A549 (cell line): ENCODE data around the gene BMAL1. TPM values are rescaled to one million over a fixed set of nuclear protein-coding genes. Genes with fewer than 3 reads are reported as not detected.

Experiments
- ATAC-seq, 2 experiments: fragments of 200-7000 bp in 1 of 2; fragments of >200 bp in 1 of 2; cut with Nextera tagmentation in 1 of 2; cut with Tn5 transposase in 1 of 2; 3 replicates each; pipeline versions ENCODE4 v1.8.0 to v1.9.1; 2018 to 2020; ENCODE audit warnings: mild to moderate bottlenecking in 1 of 2, moderate library complexity in 1 of 2
- CTCF ChIA-PET: fragments of 300-600 bp; sonication (Branson Sonifier 250); formaldehyde crosslinking; extraction: SDS; loops from one replicate; lab custom pipeline; 2021; ENCODE audit warnings: antibody characterized with exemption, inconsistent platforms; lab: Yijun Ruan, JAX
- POLR2A ChIA-PET: fragments of 350-600 bp; formaldehyde crosslinking; extraction: SDS; loops from one replicate; lab custom pipeline; 2021; ENCODE audit warnings: antibody characterized with exemption, inconsistent platforms; lab: Yijun Ruan, JAX
- DNase-seq, 2 experiments: peaks; one replicate each; pipeline versions ENCODE4 v3.0.0 to v3.0.0-alpha.2; 2011 to 2016; ENCODE audit warnings: low read depth in 1 of 2, low spot score in 1 of 2
- FAIRE-seq: peaks from 2 replicates; lab custom pipeline; 2011; peaks lifted over from hg19 to GRCh38; lab: Jason Lieb, UNC
- H3K27ac ChIP-seq, 2 experiments: fragments of >200 bp; sonication (Bioruptor Twin); formaldehyde crosslinking; 3 replicates each; pipeline ENCODE4 v1.5.1; 2016 to 2017
- H3K4me1 ChIP-seq: fragments of >200 bp; sonication (Bioruptor Twin); formaldehyde crosslinking; 3 replicates; pipeline ENCODE4 v1.6.1; 2016
- H3K4me2 ChIP-seq: fragments of >200 bp; sonication (Bioruptor Twin); formaldehyde crosslinking; 3 replicates; pipeline ENCODE4 v1.6.1; 2016
- H3K4me3 ChIP-seq: fragments of >200 bp; sonication (Bioruptor Twin); formaldehyde crosslinking; 3 replicates; pipeline ENCODE4 v1.5.1; 2016
- H3K9me3 ChIP-seq: fragments of >200 bp; sonication (Bioruptor Twin); formaldehyde crosslinking; 3 replicates; pipeline ENCODE4 v1.6.1; 2016
- CBX8 ChIP-seq: fragments of 200-600 bp; sonication (generic); IDR thresholded peaks from 2 replicates; pipeline ENCODE4 v1.6.1; 2016
- CEBPB ChIP-seq, 2 experiments: fragments of >200 bp in 1 of 2; sonication (Bioruptor Twin) in 1 of 2; formaldehyde crosslinking in 1 of 2; IDR thresholded peaks; 2 replicates each; pipeline ENCODE4 v1.6.1; 2012 to 2016
- CHD2 ChIP-seq: fragments of 150-350 bp; IDR thresholded peaks from 2 replicates; pipeline ENCODE4 v1.6.1; 2014; ENCODE audit warnings: low read length; ENCODE audit not compliant: partially characterized antibody
- CTCF ChIP-seq: fragments of >200 bp; sonication (Bioruptor Twin); formaldehyde crosslinking; IDR thresholded peaks from 3 replicates; pipeline ENCODE4 v1.5.1; 2016
- EP300 ChIP-seq, 2 experiments: fragments of >200 bp; sonication (Bioruptor Twin); formaldehyde crosslinking; IDR thresholded peaks; 2 replicates in 1 of 2; 3 replicates in 1 of 2; pipeline ENCODE4 v1.6.1; 2016 to 2017
- JUN ChIP-seq, 2 experiments: fragments of >200 bp; sonication (Bioruptor Twin); formaldehyde crosslinking; IDR thresholded peaks; 2 replicates in 1 of 2; 3 replicates in 1 of 2; pipeline ENCODE4 v1.6.1; 2016 to 2017
- JUNB ChIP-seq: fragments of >200 bp; sonication (Bioruptor Twin); formaldehyde crosslinking; IDR thresholded peaks from 2 replicates; pipeline ENCODE4 v1.6.1; 2016
- KDM1A ChIP-seq: fragments of 200-600 bp; sonication (generic); IDR thresholded peaks from 2 replicates; pipeline ENCODE4 v1.6.1; 2016; ENCODE audit warnings: low read depth, mild to moderate bottlenecking
- MAFK ChIP-seq: fragments of 450-650 bp; IDR thresholded peaks from 2 replicates; pipeline ENCODE4 v1.6.1; 2014; ENCODE audit not compliant: partially characterized antibody
- MYC ChIP-seq: IDR thresholded peaks from 2 replicates; pipeline ENCODE4 v1.6.1; 2012; ENCODE audit warnings: mild to moderate bottlenecking, inconsistent platforms, low read length, improper control_type of control experiment, borderline replicate concordance
- NFE2L2 ChIP-seq: fragments of 150-350 bp; conservative IDR thresholded peaks from 2 replicates; pipeline ENCODE4 v1.6.1; 2014; ENCODE audit warnings: low read length
- NPAS2 ChIP-seq: fragments of 250-450 bp; sonication (Bioruptor Pico); IDR thresholded peaks from 2 replicates; pipeline ENCODE4 v1.8.0; 2022; ENCODE audit warnings: mild to moderate bottlenecking, moderate library complexity, borderline replicate concordance
- NR3C1 ChIP-seq: fragments of >200 bp; sonication (Bioruptor Twin); formaldehyde crosslinking; IDR thresholded peaks from 3 replicates; pipeline ENCODE4 v1.6.1; 2017
- PBX3 ChIP-seq: IDR thresholded peaks from 2 replicates; pipeline ENCODE4 v1.6.1; 2012
- POLR2A ChIP-seq: IDR thresholded peaks from 2 replicates; pipeline ENCODE4 v1.6.1; 2012; ENCODE audit warnings: mild to moderate bottlenecking, low read length
- POLR2AphosphoS2 ChIP-seq: conservative IDR thresholded peaks from 2 replicates; pipeline ENCODE4 v1.6.1; 2012; ENCODE audit warnings: low read length, improper control_type of control experiment, inconsistent platforms
- RARB ChIP-seq: fragments of 250-450 bp; sonication (Bioruptor Pico); IDR thresholded peaks from 2 replicates; pipeline ENCODE4 v1.8.0; 2021; ENCODE audit warnings: mild to moderate bottlenecking, moderate library complexity
- RCOR1 ChIP-seq: fragments of 150-350 bp; IDR thresholded peaks from 2 replicates; pipeline ENCODE4 v1.6.1; 2014; ENCODE audit warnings: antibody characterized with exemption, low read length, low read depth
- SMC3 ChIP-seq: fragments of >200 bp; sonication (Bioruptor Twin); formaldehyde crosslinking; IDR thresholded peaks from 3 replicates; pipeline ENCODE4 v1.6.1; 2018; ENCODE audit warnings: inconsistent platforms
- ZC3H11A ChIP-seq: fragments of 450-650 bp; IDR thresholded peaks from 2 replicates; pipeline ENCODE4 v1.6.1; 2014; ENCODE audit warnings: antibody characterized with exemption, mild to moderate bottlenecking
- ZNF302 ChIP-seq: fragments of 250-450 bp; sonication (Bioruptor Pico); IDR thresholded peaks from 2 replicates; pipeline ENCODE4 v1.9.0; 2021; ENCODE audit warnings: inconsistent platforms, mild to moderate bottlenecking, moderate library complexity
- ZSCAN20 ChIP-seq: fragments of 250-450 bp; sonication (Bioruptor Pico); IDR thresholded peaks from 2 replicates; pipeline ENCODE4 v1.8.0; 2022; ENCODE audit warnings: mild to moderate bottlenecking, moderate library complexity
- WGBS: methylation state at CpG from one replicate; pipeline ENCODE4 v1.1.6; 2017; ENCODE audit errors: missing lambda C conversion rate; 5-methylcytosine and 5-hydroxymethylcytosine counted together
- polyA plus RNA-seq, 4 experiments: library from polyadenylated mRNA; depleted of rRNA in 3 of 4; stranded (reverse); fragments of >200 nt; fragmentation: RNase III in 1 of 4; extraction: RNeasy Plus Mini Kit Qiagen cat#74134 plus additional on column Dnase treatment in 1 of 4; gene quantifications; 2 replicates in 3 of 4; 3 replicates in 1 of 4; pipeline ENCODE4 v1.2.3, GENCODE V29; 2011 to 2017

Gene BMAL1
- polyA plus RNA-seq, 2 of the 4 experiments (the other 2 are of a cell fraction), result 28.6 to 29.2 TPM

GRCh38 chr11:13329670-13330356 is 52.2 kb downstream of the BMAL1 start:
- Histone ChIP-seq H3K4me2 (0 out of 3 replicates have a peak overlapping the region, but pooled peaks have one; percentile 13), H3K4me1 (peaks cover 45% of the 10 kb centered on the region), H3K9me3 (no peaks in the 10 kb centered on the region), H3K27ac (peak overlapping the region in 1 of 2 experiments; percentile 19; a peak in 3 of 6 replicates), H3K4me3 (no peak overlapping the region)
- WGBS, result 72% methylated on average over 11 of the region's 11 CpGs
- DNase-seq (peak in 1 of 2 experiments; percentile 13), FAIRE-seq (no peak), ATAC-seq (no peak)
- TF ChIP-seq MAFK (peak; percentile 57), RARB (CRISPR knock-in tag) (no peak)
- CTCF ChIA-PET, result interaction anchor here (0.7 to 16.2 kb wide), 3 partner anchors 9 to 118 kb away, joined by 3 to 320 read pairs (median 4); no protein-coding TSS in a partner anchor
- POLR2A ChIA-PET, result no interaction called here

GRCh38 chr11:13332124-13332523 is 54.5 kb downstream of the BMAL1 start:
- WGBS, result 88% methylated on average over 1 of the region's 1 CpG
- ATAC-seq (no peak), FAIRE-seq (peak; percentile 28), DNase-seq (no peak)
- no peak overlapping the region for H3K4me3 ChIP-seq
- no peak for TF ChIP-seq CTCF
- TF ChIP-seq CHD2, result no peak
- no peak for TF ChIP-seq POLR2AphosphoS2
- TF ChIP-seq ZNF302, result no peak
- no peaks in the 10 kb centered on the region for H3K9me3 ChIP-seq
- H3K4me1 ChIP-seq, result peaks cover 68% of the 10 kb centered on the region
- H3K27ac ChIP-seq, result peak overlapping the region; percentile 87 to 95
- CTCF ChIA-PET, result interaction anchor here (0.6 to 16.2 kb wide), 8 partner anchors 10 to 368 kb away, joined by 3 to 320 read pairs (median 4); no protein-coding TSS in a partner anchor
- POLR2A ChIA-PET, result no interaction called here
- peak overlapping the region; percentile 92 for H3K4me2 ChIP-seq

- peak overlapping the region; percentile 87 to 95 for H3K27ac ChIP-seq
- no peak overlapping the region for H3K4me3 ChIP-seq
- peak overlapping the region; percentile 92 for H3K4me2 ChIP-seq
- ChIA-PET CTCF (interaction anchor here (1.0 to 16.2 kb wide), 8 partner anchors 11 to 122 kb away, joined by 3 to 320 read pairs (median 14); no protein-coding TSS in a partner anchor), POLR2A (no interaction called here)
- ATAC-seq (peak; percentile 2 to 15; a peak in 3 of 6 replicates), FAIRE-seq (no peak), DNase-seq (peak in 1 of 2 experiments; percentile 54)
- WGBS, result 17% methylated on average over 7 of the region's 7 CpGs
- TF ChIP-seq POLR2AphosphoS2 (no peak), JUNB (no peak), JUN (IDR thresholded peaks at IDR 0.05) (peak in 1 of 2 experiments; percentile 49; a peak in 3 of 5 replicates)
- peaks cover 78% of the 10 kb centered on the region for H3K4me1 ChIP-seq
- H3K9me3 ChIP-seq, result no peaks in the 10 kb centered on the region
These were observed 55.9 kb downstream of the BMAL1 start for GRCh38 chr11:13333456-13333957.

GRCh38 chr11:13334034-13334786 is 56.6 kb downstream of the BMAL1 start:
- ATAC-seq, result no peak
- Histone ChIP-seq H3K4me3 (no peak overlapping the region), H3K9me3 (no peaks in the 10 kb centered on the region), H3K27ac (peak overlapping the region; percentile 87 to 95), H3K4me1 (peaks cover 84% of the 10 kb centered on the region), H3K4me2 (peak overlapping the region; percentile 92)
- TF ChIP-seq NFE2L2 (peak; percentile 91), CBX8 (no peak), JUN (IDR thresholded peaks at IDR 0.05) (no peak), RCOR1 (no peak), PBX3 (no peak), POLR2A (no peak), NPAS2 (CRISPR knock-in tag) (no peak), ZC3H11A (no peak), NR3C1 (no peak), EP300 (IDR thresholded peaks at IDR 0.05) (no peak), SMC3 (no peak), KDM1A (no peak), MAFK (peak; percentile 98), CEBPB (IDR thresholded peaks at IDR 0.05) (peak; percentile 12 to 23; a peak in 2 of 4 replicates), MYC (no peak), ZSCAN20 (CRISPR knock-in tag) (no peak)
- CTCF ChIA-PET, result interaction anchor here (0.7 to 16.2 kb wide), 20 partner anchors 8 to 151 kb away, joined by 3 to 320 read pairs (median 10); no protein-coding TSS in a partner anchor
- DNase-seq, result no peak
- POLR2A ChIA-PET, result no interaction called here
- FAIRE-seq, result peak; percentile 13
- WGBS, result 54% methylated on average over 6 of the region's 6 CpGs
